Breast epithelium (tissue), 3 donors: ENCODE measurements around the gene LIN7C.

Experiments
- POLR2A ChIP-seq: fragments of 450-650 bp; IDR thresholded peaks from one replicate; pipeline ENCODE4 v1.6.1; 2016; ENCODE audit warnings: antibody characterized with exemption, mild to moderate bottlenecking, moderate library complexity
- TF ChIP-seq, protein P1 (sequence below), 3 donors: fragments of 450-650 bp; IDR thresholded peaks; one replicate each; pipeline ENCODE4 v1.5.1; 2016 to 2017; ENCODE audit warnings: antibody characterized with exemption in 3 of 3, mild to moderate bottlenecking in 3 of 3, moderate library complexity in 3 of 3

DNA sequence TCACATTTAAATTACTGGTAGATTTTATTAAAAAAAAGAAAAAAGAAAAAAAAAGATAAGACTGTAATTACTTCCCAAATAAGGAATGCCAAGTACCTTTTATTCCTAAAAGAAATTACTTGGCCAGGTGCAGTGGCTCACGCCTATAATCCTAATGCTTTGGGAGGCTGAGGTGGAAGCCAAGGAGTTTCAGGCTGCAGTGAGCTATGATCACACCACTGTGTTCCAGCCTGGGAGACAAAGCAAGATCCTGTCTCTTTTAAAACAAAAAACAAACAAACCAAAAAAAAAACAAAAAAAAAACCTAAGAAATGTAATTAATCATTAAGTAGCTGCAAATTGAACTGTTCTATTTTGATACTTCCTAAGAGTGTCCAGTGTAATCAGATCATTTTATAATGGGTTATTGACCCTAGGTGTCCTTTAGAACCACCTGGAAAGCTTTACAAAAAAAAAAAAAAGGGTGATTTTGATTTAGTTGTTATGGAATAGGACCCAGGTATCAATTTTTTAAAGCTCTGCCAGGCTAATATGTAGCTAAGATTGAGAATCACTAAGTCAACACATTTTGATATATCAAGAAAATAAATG lies 10.8 kb downstream of the LIN7C start:
- TF ChIP-seq, protein P1, sequence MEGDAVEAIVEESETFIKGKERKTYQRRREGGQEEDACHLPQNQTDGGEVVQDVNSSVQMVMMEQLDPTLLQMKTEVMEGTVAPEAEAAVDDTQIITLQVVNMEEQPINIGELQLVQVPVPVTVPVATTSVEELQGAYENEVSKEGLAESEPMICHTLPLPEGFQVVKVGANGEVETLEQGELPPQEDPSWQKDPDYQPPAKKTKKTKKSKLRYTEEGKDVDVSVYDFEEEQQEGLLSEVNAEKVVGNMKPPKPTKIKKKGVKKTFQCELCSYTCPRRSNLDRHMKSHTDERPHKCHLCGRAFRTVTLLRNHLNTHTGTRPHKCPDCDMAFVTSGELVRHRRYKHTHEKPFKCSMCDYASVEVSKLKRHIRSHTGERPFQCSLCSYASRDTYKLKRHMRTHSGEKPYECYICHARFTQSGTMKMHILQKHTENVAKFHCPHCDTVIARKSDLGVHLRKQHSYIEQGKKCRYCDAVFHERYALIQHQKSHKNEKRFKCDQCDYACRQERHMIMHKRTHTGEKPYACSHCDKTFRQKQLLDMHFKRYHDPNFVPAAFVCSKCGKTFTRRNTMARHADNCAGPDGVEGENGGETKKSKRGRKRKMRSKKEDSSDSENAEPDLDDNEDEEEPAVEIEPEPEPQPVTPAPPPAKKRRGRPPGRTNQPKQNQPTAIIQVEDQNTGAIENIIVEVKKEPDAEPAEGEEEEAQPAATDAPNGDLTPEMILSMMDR (IDR thresholded peaks at IDR 0.05), result no peak
- TF ChIP-seq POLR2A, result no peak
